ENCODE results near the gene AOPEP. TPM values are rescaled to one million over a fixed set of nuclear protein-coding genes. Genes with fewer than 3 reads are reported as not detected.

The AOPEP gene
- total and polyA plus RNA-seq, 2 of the 13 experiments (the other 11 are each of a cell fraction or from before 2014, with no cell fraction given) = 22.2 to 41.6 TPM

GRCh38 chr9:94928691-94929368 lies 202.3 kb downstream of the AOPEP start (continued):
- TF ChIP-seq SALL1 (CRISPR knock-in tag; IDR thresholded peaks at IDR 0.05) = peak; percentile 66
- peak; percentile 59; the same call in 1 of the 2 replicates for TF ChIP-seq FOXJ3 (CRISPR knock-in tag; IDR thresholded peaks at IDR 0.05; ENCODE audit: borderline replicate concordance)
- TF ChIP-seq ZNF7 (CRISPR knock-in tag; IDR thresholded peaks at IDR 0.05) = no peak
- TF ChIP-seq MEF2D (CRISPR knock-in tag; IDR thresholded peaks at IDR 0.05) = peak; percentile 81
- TF ChIP-seq ATAD3A (CRISPR knock-in tag; IDR thresholded peaks at IDR 0.05) = no peak
- TF ChIP-seq, protein P1, sequence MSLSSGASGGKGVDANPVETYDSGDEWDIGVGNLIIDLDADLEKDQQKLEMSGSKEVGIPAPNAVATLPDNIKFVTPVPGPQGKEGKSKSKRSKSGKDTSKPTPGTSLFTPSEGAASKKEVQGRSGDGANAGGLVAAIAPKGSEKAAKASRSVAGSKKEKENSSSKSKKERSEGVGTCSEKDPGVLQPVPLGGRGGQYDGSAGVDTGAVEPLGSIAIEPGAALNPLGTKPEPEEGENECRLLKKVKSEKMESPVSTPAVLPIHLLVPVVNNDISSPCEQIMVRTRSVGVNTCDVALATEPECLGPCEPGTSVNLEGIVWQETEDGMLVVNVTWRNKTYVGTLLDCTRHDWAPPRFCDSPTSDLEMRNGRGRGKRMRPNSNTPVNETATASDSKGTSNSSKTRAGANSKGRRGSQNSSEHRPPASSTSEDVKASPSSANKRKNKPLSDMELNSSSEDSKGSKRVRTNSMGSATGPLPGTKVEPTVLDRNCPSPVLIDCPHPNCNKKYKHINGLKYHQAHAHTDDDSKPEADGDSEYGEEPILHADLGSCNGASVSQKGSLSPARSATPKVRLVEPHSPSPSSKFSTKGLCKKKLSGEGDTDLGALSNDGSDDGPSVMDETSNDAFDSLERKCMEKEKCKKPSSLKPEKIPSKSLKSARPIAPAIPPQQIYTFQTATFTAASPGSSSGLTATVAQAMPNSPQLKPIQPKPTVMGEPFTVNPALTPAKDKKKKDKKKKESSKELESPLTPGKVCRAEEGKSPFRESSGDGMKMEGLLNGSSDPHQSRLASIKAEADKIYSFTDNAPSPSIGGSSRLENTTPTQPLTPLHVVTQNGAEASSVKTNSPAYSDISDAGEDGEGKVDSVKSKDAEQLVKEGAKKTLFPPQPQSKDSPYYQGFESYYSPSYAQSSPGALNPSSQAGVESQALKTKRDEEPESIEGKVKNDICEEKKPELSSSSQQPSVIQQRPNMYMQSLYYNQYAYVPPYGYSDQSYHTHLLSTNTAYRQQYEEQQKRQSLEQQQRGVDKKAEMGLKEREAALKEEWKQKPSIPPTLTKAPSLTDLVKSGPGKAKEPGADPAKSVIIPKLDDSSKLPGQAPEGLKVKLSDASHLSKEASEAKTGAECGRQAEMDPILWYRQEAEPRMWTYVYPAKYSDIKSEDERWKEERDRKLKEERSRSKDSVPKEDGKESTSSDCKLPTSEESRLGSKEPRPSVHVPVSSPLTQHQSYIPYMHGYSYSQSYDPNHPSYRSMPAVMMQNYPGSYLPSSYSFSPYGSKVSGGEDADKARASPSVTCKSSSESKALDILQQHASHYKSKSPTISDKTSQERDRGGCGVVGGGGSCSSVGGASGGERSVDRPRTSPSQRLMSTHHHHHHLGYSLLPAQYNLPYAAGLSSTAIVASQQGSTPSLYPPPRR (CRISPR knock-in tag; IDR thresholded peaks at IDR 0.05; ENCODE audit: borderline replicate concordance) = peak; percentile 57; the same call in 1 of the 2 replicates
- TF ChIP-seq ASH2L (IDR thresholded peaks at IDR 0.05; ENCODE audit: insufficient read length, low read depth, low read length) = peak; percentile 51
- TF ChIP-seq, protein P2, sequence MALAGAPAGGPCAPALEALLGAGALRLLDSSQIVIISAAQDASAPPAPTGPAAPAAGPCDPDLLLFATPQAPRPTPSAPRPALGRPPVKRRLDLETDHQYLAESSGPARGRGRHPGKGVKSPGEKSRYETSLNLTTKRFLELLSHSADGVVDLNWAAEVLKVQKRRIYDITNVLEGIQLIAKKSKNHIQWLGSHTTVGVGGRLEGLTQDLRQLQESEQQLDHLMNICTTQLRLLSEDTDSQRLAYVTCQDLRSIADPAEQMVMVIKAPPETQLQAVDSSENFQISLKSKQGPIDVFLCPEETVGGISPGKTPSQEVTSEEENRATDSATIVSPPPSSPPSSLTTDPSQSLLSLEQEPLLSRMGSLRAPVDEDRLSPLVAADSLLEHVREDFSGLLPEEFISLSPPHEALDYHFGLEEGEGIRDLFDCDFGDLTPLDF (CRISPR knock-in tag; IDR thresholded peaks at IDR 0.05) = no peak
- TF ChIP-seq ZMYM4 (CRISPR knock-in tag; IDR thresholded peaks at IDR 0.05) = peak; percentile 37; the same call in 1 of the 2 replicates
- TF ChIP-seq ZFAT (CRISPR knock-in tag; conservative IDR thresholded peaks at IDR 0.05) = no peak
- no peak for TF ChIP-seq ZNF839 (CRISPR knock-in tag; IDR thresholded peaks at IDR 0.05; ENCODE audit: borderline replicate concordance)
- TF ChIP-seq, protein P3, sequence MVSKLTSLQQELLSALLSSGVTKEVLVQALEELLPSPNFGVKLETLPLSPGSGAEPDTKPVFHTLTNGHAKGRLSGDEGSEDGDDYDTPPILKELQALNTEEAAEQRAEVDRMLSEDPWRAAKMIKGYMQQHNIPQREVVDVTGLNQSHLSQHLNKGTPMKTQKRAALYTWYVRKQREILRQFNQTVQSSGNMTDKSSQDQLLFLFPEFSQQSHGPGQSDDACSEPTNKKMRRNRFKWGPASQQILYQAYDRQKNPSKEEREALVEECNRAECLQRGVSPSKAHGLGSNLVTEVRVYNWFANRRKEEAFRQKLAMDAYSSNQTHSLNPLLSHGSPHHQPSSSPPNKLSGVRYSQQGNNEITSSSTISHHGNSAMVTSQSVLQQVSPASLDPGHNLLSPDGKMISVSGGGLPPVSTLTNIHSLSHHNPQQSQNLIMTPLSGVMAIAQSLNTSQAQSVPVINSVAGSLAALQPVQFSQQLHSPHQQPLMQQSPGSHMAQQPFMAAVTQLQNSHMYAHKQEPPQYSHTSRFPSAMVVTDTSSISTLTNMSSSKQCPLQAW (CRISPR knock-in tag; IDR thresholded peaks at IDR 0.05) = peak; percentile 56; the same call in 1 of the 2 replicates
- no peak for TF ChIP-seq ZNF891 (CRISPR knock-in tag; IDR thresholded peaks at IDR 0.05)
- no peak for TF ChIP-seq MXD1 (CRISPR knock-in tag; IDR thresholded peaks at IDR 0.05)
- TF ChIP-seq TARDBP (CRISPR knock-in tag; IDR thresholded peaks at IDR 0.05) = peak; percentile 46; the same call in 1 of the 2 replicates
- no peak for TF ChIP-seq ZNF607 (CRISPR knock-in tag; IDR thresholded peaks at IDR 0.05; ENCODE audit: borderline replicate concordance)
- no peak for TF ChIP-seq CBX1 (IDR thresholded peaks at IDR 0.05; ENCODE audit: low read depth)
- TF ChIP-seq MBD4 (IDR thresholded peaks at IDR 0.05; ENCODE audit: borderline replicate concordance, low read length) = peak; percentile 72; the same call in 1 of the 2 replicates
- no peak for TF ChIP-seq FOSL2 (CRISPR knock-in tag; IDR thresholded peaks at IDR 0.05)
- TF ChIP-seq NFYC (CRISPR knock-in tag; IDR thresholded peaks at IDR 0.05) = no peak
- TF ChIP-seq ZNF562 (CRISPR knock-in tag; IDR thresholded peaks at IDR 0.05; ENCODE audit: borderline replicate concordance) = no peak
